ENCODE results near the gene CHCHD5. TPM values are rescaled to one million over a fixed set of nuclear protein-coding genes. Genes with fewer than 3 reads are reported as not detected.

Gene CHCHD5
- polyA plus RNA-seq, 1 donor from 2014 or later, result 39.7 TPM

GRCh38 chr2:112579241-112579640 is 5.2 kb upstream of the CHCHD5 start:
- H3K27me3 Mint-ChIP-seq, result no peaks in the 10 kb centered on the region
- H3K4me3 Mint-ChIP-seq, result no peak overlapping the region
- H3K27ac Mint-ChIP-seq, result no peak overlapping the region
- H3K9me3 Mint-ChIP-seq, result peaks cover 0 to 4% (median 0%) of the 10 kb centered on the region in 3 donors
- H3K4me1 Mint-ChIP-seq, result peaks cover 11 to 14% (median 13%) of the 10 kb centered on the region in 3 donors
- peaks cover 4% of the 10 kb centered on the region for H3K36me3 Mint-ChIP-seq

GRCh38 chr2:112580084-112580483 is 4.3 kb upstream of the CHCHD5 start:
- peaks cover 0 to 4% (median 0%) of the 10 kb centered on the region in 3 donors for H3K9me3 Mint-ChIP-seq
- no peak overlapping the region for H3K4me3 Mint-ChIP-seq
- H3K4me1 Mint-ChIP-seq, result peaks cover 15 to 19% (median 18%) of the 10 kb centered on the region in 3 donors
- no peak overlapping the region for H3K27ac Mint-ChIP-seq
- H3K27me3 Mint-ChIP-seq, result no peaks in the 10 kb centered on the region
- peaks cover 4% of the 10 kb centered on the region for H3K36me3 Mint-ChIP-seq

- H3K9me3 Mint-ChIP-seq, result peaks cover 0 to 4% (median 0%) of the 10 kb centered on the region in 3 donors
- H3K36me3 Mint-ChIP-seq, result peaks cover 8% of the 10 kb centered on the region
- H3K27ac Mint-ChIP-seq, result peak overlapping the region in 2 of 3 donors; percentile 46 to 84
- peak overlapping the region; percentile 38 to 78 (median 64) for H3K4me3 Mint-ChIP-seq
- H3K4me1 Mint-ChIP-seq, result peaks cover 22 to 23% (median 22%) of the 10 kb centered on the region in 3 donors
- H3K27me3 Mint-ChIP-seq, result no peaks in the 10 kb centered on the region
Measured at GRCh38 chr2:112582314-112582746, 2.1 kb upstream of the CHCHD5 start.

- H3K27ac Mint-ChIP-seq, result peak overlapping the region; percentile 93 to 99 (median 96)
- peaks cover 22 to 23% (median 23%) of the 10 kb centered on the region in 3 donors for H3K4me1 Mint-ChIP-seq
- peak overlapping the region; percentile 92 to 97 (median 96) for H3K4me3 Mint-ChIP-seq
- H3K36me3 Mint-ChIP-seq, result peaks cover 12% of the 10 kb centered on the region
- no peaks in the 10 kb centered on the region for H3K27me3 Mint-ChIP-seq
- peaks cover 0 to 4% (median 0%) of the 10 kb centered on the region in 3 donors for H3K9me3 Mint-ChIP-seq
Measured at GRCh38 chr2:112583497-112584133, 794 bp upstream of the CHCHD5 start.

GRCh38 chr2:112584891-112585250 is 462 bp downstream of the CHCHD5 start:
- H3K4me1 Mint-ChIP-seq, result peaks cover 19 to 23% (median 20%) of the 10 kb centered on the region in 3 donors
- no peaks in the 10 kb centered on the region for H3K27me3 Mint-ChIP-seq
- peaks cover 0 to 4% (median 0%) of the 10 kb centered on the region in 3 donors for H3K9me3 Mint-ChIP-seq
- H3K36me3 Mint-ChIP-seq, result peaks cover 13% of the 10 kb centered on the region
- peak overlapping the region; percentile 92 to 97 (median 96) for H3K4me3 Mint-ChIP-seq
- H3K27ac Mint-ChIP-seq, result peak overlapping the region; percentile 93 to 99 (median 96)

GRCh38 chr2:112585400-112585799 is 991 bp downstream of the CHCHD5 start:
- H3K36me3 Mint-ChIP-seq, result peaks cover 13% of the 10 kb centered on the region
- peak overlapping the region in 2 of 3 donors; percentile 93 to 96 for H3K27ac Mint-ChIP-seq
- peak overlapping the region; percentile 92 to 97 (median 96) for H3K4me3 Mint-ChIP-seq
- peaks cover 0 to 4% (median 0%) of the 10 kb centered on the region in 3 donors for H3K9me3 Mint-ChIP-seq
- H3K4me1 Mint-ChIP-seq, result peaks cover 19 to 23% (median 20%) of the 10 kb centered on the region in 3 donors
- no peaks in the 10 kb centered on the region for H3K27me3 Mint-ChIP-seq

GRCh38 chr2:112585873-112586464 is 1.6 kb downstream of the CHCHD5 start:
- Mint-ChIP-seq H3K27me3 (no peaks in the 10 kb centered on the region), H3K27ac (peak overlapping the region in 2 of 3 donors; percentile 49 to 80), H3K36me3 (peaks cover 13% of the 10 kb centered on the region), H3K9me3 (peaks cover 0 to 4% (median 0%) of the 10 kb centered on the region in 3 donors), H3K4me3 (peak overlapping the region in 3 of 4 donors; percentile 41 to 96 (median 93)), H3K4me1 (peaks cover 19 to 23% (median 20%) of the 10 kb centered on the region in 3 donors)

- peak overlapping the region in 1 of 3 donors; percentile 34 for H3K27ac Mint-ChIP-seq
Measured at GRCh38 chr2:112588611-112589045, 4.2 kb downstream of the CHCHD5 start.

GRCh38 chr2:112591413-112591812 is 7.0 kb downstream of the CHCHD5 start:
- Mint-ChIP-seq H3K36me3 (peaks cover 12% of the 10 kb centered on the region), H3K4me3 (no peak overlapping the region), H3K27me3 (no peaks in the 10 kb centered on the region), H3K27ac (no peak overlapping the region), H3K4me1 (peaks cover 2 to 5% (median 3%) of the 10 kb centered on the region in 3 donors), H3K9me3 (no peaks in the 10 kb centered on the region)

More at GRCh38 chr2:112588611-112589045, 4.2 kb downstream of the CHCHD5 start:
- peaks cover 0 to under 1% (median 0%) of the 10 kb centered on the region in 3 donors for H3K9me3 Mint-ChIP-seq
- no peaks in the 10 kb centered on the region for H3K27me3 Mint-ChIP-seq
- H3K4me3 Mint-ChIP-seq, result peak overlapping the region in 1 of 4 donors; percentile 62
- peaks cover 13% of the 10 kb centered on the region for H3K36me3 Mint-ChIP-seq
- peaks cover 10 to 13% (median 12%) of the 10 kb centered on the region in 3 donors for H3K4me1 Mint-ChIP-seq

- Mint-ChIP-seq H3K27me3 (no peaks in the 10 kb centered on the region), H3K4me1 (no peaks in the 10 kb centered on the region), H3K4me3 (no peak overlapping the region), H3K36me3 (peaks cover 6% of the 10 kb centered on the region), H3K27ac (no peak overlapping the region), H3K9me3 (no peaks in the 10 kb centered on the region)
Measured at GRCh38 chr2:112593736-112594135, 9.3 kb downstream of the CHCHD5 start.

GRCh38 chr2:112597537-112598322 is 13.3 kb downstream of the CHCHD5 start:
- H3K27ac Mint-ChIP-seq, result no peak overlapping the region
- peaks cover 0 to 4% (median 4%) of the 10 kb centered on the region in 3 donors for H3K4me1 Mint-ChIP-seq
- no peaks in the 10 kb centered on the region for H3K9me3 Mint-ChIP-seq
- peaks cover 3% of the 10 kb centered on the region for H3K36me3 Mint-ChIP-seq
- no peak overlapping the region for H3K4me3 Mint-ChIP-seq
- H3K27me3 Mint-ChIP-seq, result no peaks in the 10 kb centered on the region

GRCh38 chr2:112600634-112601033 is 16.2 kb downstream of the CHCHD5 start:
- Mint-ChIP-seq H3K27me3 (no peaks in the 10 kb centered on the region), H3K4me1 (peaks cover 0 to 4% (median 4%) of the 10 kb centered on the region in 3 donors), H3K9me3 (no peaks in the 10 kb centered on the region), H3K27ac (no peak overlapping the region), H3K36me3 (peaks cover 3% of the 10 kb centered on the region), H3K4me3 (no peak overlapping the region)

GRCh38 chr2:112601754-112602153 is 17.3 kb downstream of the CHCHD5 start:
- no peaks in the 10 kb centered on the region for H3K9me3 Mint-ChIP-seq
- H3K4me1 Mint-ChIP-seq, result peaks cover 0 to 4% (median 4%) of the 10 kb centered on the region in 3 donors
- H3K4me3 Mint-ChIP-seq, result peak overlapping the region in 1 of 4 donors; percentile 41
- no peaks in the 10 kb centered on the region for H3K36me3 Mint-ChIP-seq
- no peaks in the 10 kb centered on the region for H3K27me3 Mint-ChIP-seq
- no peak overlapping the region for H3K27ac Mint-ChIP-seq

- Mint-ChIP-seq H3K36me3 (no peaks in the 10 kb centered on the region), H3K27ac (no peak overlapping the region), H3K4me3 (no peak overlapping the region), H3K4me1 (peaks cover 0 to 4% (median 4%) of the 10 kb centered on the region in 3 donors), H3K9me3 (no peaks in the 10 kb centered on the region), H3K27me3 (no peaks in the 10 kb centered on the region)
Measured at GRCh38 chr2:112602917-112603316, 18.5 kb downstream of the CHCHD5 start.

- Mint-ChIP-seq H3K27me3 (no peaks in the 10 kb centered on the region), H3K4me1 (peaks cover 0 to 4% (median 4%) of the 10 kb centered on the region in 3 donors)
Measured at GRCh38 chr2:112603731-112604130, 19.3 kb downstream of the CHCHD5 start.

More at GRCh38 chr2:112603731-112604130, 19.3 kb downstream of the CHCHD5 start:
- Mint-ChIP-seq H3K4me3 (no peak overlapping the region), H3K36me3 (no peaks in the 10 kb centered on the region), H3K27ac (no peak overlapping the region), H3K9me3 (no peaks in the 10 kb centered on the region)
